ENCODE data around the gene PGRMC2. TPM values are rescaled to one million over a fixed set of nuclear protein-coding genes. Genes with fewer than 3 reads are reported as not detected.

Gene PGRMC2
- polyA plus RNA-seq, 2 of the 4 experiments (the other 2 are of a cell fraction): 48.1 to 124 TPM

GRCh38 chr4:128234836-128235235 is 52.8 kb downstream of the PGRMC2 start:
- CTCF ChIA-PET: no interaction called here
- WGBS (ENCODE audit: missing lambda C conversion rate): 61% methylated on average over 3 of the region's 3 CpGs
- Histone ChIP-seq H3K4me2 (no peak overlapping the region), H3K4me3 (no peak overlapping the region), H3K9me3 (0 out of 3 replicates have a peak, but pooled peaks cover 5% of the 10 kb centered on the region), H3K4me1 (no peaks in the 10 kb centered on the region), H3K27ac (no peak overlapping the region)
- no peak for ATAC-seq
- TF ChIP-seq MAFK (IDR thresholded peaks at IDR 0.05; ENCODE audit: partially characterized antibody): peak; percentile 79
- no peak for TF ChIP-seq RCOR1 (IDR thresholded peaks at IDR 0.05; ENCODE audit: low read depth, low read length)
- TF ChIP-seq SREBF2 (IDR thresholded peaks at IDR 0.05): no peak
- TF ChIP-seq POLR2A (IDR thresholded peaks at IDR 0.05; ENCODE audit: low read length): no peak
- no peak for FAIRE-seq
- DNase-seq (ENCODE audit: low read depth in 1 of 2, low spot score in 1 of 2): no peak
- POLR2A ChIA-PET: no interaction called here

GRCh38 chr4:128232719-128233118 is 54.9 kb downstream of the PGRMC2 start:
- 72% methylated on average over 3 of the region's 3 CpGs for WGBS (ENCODE audit: missing lambda C conversion rate)
- ChIA-PET POLR2A (no interaction called here), CTCF (no interaction called here)
- no peak for TF ChIP-seq HDAC2 (IDR thresholded peaks at IDR 0.05)
- TF ChIP-seq E2F6 (IDR thresholded peaks at IDR 0.05; ENCODE audit: borderline replicate concordance, low read depth): no peak
- TF ChIP-seq USF2 (IDR thresholded peaks at IDR 0.05): no peak
- TF ChIP-seq CEBPB (IDR thresholded peaks at IDR 0.05): no peak
- no peak for TF ChIP-seq KDM1A (IDR thresholded peaks at IDR 0.05; ENCODE audit: low read depth)
- TF ChIP-seq PHF8 (IDR thresholded peaks at IDR 0.05; ENCODE audit: borderline replicate concordance, low read depth): no peak
- no peak for TF ChIP-seq RARB (CRISPR knock-in tag; IDR thresholded peaks at IDR 0.05)
- no peak for TF ChIP-seq GATA3 (IDR thresholded peaks at IDR 0.05; ENCODE audit: borderline replicate concordance)
- TF ChIP-seq EP300 (IDR thresholded peaks at IDR 0.05): no peak
- TF ChIP-seq MAZ (IDR thresholded peaks at IDR 0.05; ENCODE audit: borderline replicate concordance, low read depth, low read length): no peak
- TF ChIP-seq MAFK (IDR thresholded peaks at IDR 0.05; ENCODE audit: partially characterized antibody): no peak
- TF ChIP-seq RCOR1 (IDR thresholded peaks at IDR 0.05; ENCODE audit: low read depth, low read length): no peak
- no peak for TF ChIP-seq HOXA7 (CRISPR knock-in tag; IDR thresholded peaks at IDR 0.05)
- no peak for TF ChIP-seq ZSCAN20 (CRISPR knock-in tag; IDR thresholded peaks at IDR 0.05)
- TF ChIP-seq CHD4 (IDR thresholded peaks at IDR 0.05; ENCODE audit: borderline replicate concordance): no peak
- TF ChIP-seq CBX2 (IDR thresholded peaks at IDR 0.05; ENCODE audit: borderline replicate concordance, low read depth): no peak
- TF ChIP-seq HEYL (CRISPR knock-in tag; IDR thresholded peaks at IDR 0.05): no peak
- no peak for TF ChIP-seq RNF2 (IDR thresholded peaks at IDR 0.05; ENCODE audit: borderline replicate concordance, low read depth)
- 0 out of 3 replicates have a peak, but pooled peaks cover 7% of the 10 kb centered on the region for H3K9me3 ChIP-seq
- H3K4me3 ChIP-seq: no peak overlapping the region
- H3K4me1 ChIP-seq: no peaks in the 10 kb centered on the region; the same call in 2 of the 3 replicates
- DNase-seq (ENCODE audit: low read depth in 1 of 2, low spot score in 1 of 2) (no peak), FAIRE-seq (no peak), ATAC-seq (no peak)
- no peak overlapping the region for H3K4me2 ChIP-seq
- H3K27ac ChIP-seq: no peak overlapping the region

GRCh38 chr4:128228845-128229795 is 58.5 kb downstream of the PGRMC2 start:
- Histone ChIP-seq H3K4me2 (no peak overlapping the region), H3K27ac (peak overlapping the region in 1 of 2 experiments; percentile 48; a peak in 1 of 6 replicates), H3K9me3 (0 out of 3 replicates have a peak, but pooled peaks cover 7% of the 10 kb centered on the region), H3K4me3 (no peak overlapping the region), H3K4me1 (peaks cover 6% of the 10 kb centered on the region; the same call in 2 of the 3 replicates)
- WGBS (ENCODE audit: missing lambda C conversion rate): 60% methylated on average over 6 of the region's 6 CpGs
- ATAC-seq (no peak), DNase-seq (ENCODE audit: low read depth in 1 of 2, low spot score in 1 of 2) (no peak), FAIRE-seq (no peak)
- ChIA-PET CTCF (interaction anchor here (0.7 to 1.5 kb wide), 5 partner anchors 9 to 698 kb away, joined by 3 to 4 read pairs (median 4); no protein-coding TSS in a partner anchor), POLR2A (no interaction called here)
- TF ChIP-seq, protein P1, sequence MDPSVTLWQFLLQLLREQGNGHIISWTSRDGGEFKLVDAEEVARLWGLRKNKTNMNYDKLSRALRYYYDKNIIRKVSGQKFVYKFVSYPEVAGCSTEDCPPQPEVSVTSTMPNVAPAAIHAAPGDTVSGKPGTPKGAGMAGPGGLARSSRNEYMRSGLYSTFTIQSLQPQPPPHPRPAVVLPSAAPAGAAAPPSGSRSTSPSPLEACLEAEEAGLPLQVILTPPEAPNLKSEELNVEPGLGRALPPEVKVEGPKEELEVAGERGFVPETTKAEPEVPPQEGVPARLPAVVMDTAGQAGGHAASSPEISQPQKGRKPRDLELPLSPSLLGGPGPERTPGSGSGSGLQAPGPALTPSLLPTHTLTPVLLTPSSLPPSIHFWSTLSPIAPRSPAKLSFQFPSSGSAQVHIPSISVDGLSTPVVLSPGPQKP (IDR thresholded peaks at IDR 0.05; ENCODE audit: low read depth, low read length): no peak
- TF ChIP-seq MAZ (IDR thresholded peaks at IDR 0.05; ENCODE audit: borderline replicate concordance, low read depth, low read length) (no peak), RAD21 (conservative IDR thresholded peaks at IDR 0.05 in 1 of 2, IDR thresholded peaks at IDR 0.05 in 1 of 2) (no peak), SREBF2 (IDR thresholded peaks at IDR 0.05) (no peak), FOXS1 (CRISPR knock-in tag; IDR thresholded peaks at IDR 0.05) (no peak), CHD4 (IDR thresholded peaks at IDR 0.05; ENCODE audit: borderline replicate concordance) (no peak), RCOR1 (IDR thresholded peaks at IDR 0.05; ENCODE audit: low read depth, low read length) (no peak), POLR2A (IDR thresholded peaks at IDR 0.05; ENCODE audit: low read length) (no peak), ZC3H11A (IDR thresholded peaks at IDR 0.05) (no peak), POLR2AphosphoS2 (conservative IDR thresholded peaks at IDR 0.05; ENCODE audit: low read length) (no peak), HOXA7 (CRISPR knock-in tag; IDR thresholded peaks at IDR 0.05) (no peak), RFX5 (IDR thresholded peaks at IDR 0.05) (no peak)
- TF ChIP-seq, protein P2, sequence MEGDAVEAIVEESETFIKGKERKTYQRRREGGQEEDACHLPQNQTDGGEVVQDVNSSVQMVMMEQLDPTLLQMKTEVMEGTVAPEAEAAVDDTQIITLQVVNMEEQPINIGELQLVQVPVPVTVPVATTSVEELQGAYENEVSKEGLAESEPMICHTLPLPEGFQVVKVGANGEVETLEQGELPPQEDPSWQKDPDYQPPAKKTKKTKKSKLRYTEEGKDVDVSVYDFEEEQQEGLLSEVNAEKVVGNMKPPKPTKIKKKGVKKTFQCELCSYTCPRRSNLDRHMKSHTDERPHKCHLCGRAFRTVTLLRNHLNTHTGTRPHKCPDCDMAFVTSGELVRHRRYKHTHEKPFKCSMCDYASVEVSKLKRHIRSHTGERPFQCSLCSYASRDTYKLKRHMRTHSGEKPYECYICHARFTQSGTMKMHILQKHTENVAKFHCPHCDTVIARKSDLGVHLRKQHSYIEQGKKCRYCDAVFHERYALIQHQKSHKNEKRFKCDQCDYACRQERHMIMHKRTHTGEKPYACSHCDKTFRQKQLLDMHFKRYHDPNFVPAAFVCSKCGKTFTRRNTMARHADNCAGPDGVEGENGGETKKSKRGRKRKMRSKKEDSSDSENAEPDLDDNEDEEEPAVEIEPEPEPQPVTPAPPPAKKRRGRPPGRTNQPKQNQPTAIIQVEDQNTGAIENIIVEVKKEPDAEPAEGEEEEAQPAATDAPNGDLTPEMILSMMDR (IDR thresholded peaks at IDR 0.05): no peak
